ENCODE measurements around the gene NAV1.
"Not testable (repeated sequence)": the region's sequence is repeated elsewhere in the genome, so short reads cannot be mapped to it uniquely, and the experiment has no call there.

NAV1 gene

DNA sequence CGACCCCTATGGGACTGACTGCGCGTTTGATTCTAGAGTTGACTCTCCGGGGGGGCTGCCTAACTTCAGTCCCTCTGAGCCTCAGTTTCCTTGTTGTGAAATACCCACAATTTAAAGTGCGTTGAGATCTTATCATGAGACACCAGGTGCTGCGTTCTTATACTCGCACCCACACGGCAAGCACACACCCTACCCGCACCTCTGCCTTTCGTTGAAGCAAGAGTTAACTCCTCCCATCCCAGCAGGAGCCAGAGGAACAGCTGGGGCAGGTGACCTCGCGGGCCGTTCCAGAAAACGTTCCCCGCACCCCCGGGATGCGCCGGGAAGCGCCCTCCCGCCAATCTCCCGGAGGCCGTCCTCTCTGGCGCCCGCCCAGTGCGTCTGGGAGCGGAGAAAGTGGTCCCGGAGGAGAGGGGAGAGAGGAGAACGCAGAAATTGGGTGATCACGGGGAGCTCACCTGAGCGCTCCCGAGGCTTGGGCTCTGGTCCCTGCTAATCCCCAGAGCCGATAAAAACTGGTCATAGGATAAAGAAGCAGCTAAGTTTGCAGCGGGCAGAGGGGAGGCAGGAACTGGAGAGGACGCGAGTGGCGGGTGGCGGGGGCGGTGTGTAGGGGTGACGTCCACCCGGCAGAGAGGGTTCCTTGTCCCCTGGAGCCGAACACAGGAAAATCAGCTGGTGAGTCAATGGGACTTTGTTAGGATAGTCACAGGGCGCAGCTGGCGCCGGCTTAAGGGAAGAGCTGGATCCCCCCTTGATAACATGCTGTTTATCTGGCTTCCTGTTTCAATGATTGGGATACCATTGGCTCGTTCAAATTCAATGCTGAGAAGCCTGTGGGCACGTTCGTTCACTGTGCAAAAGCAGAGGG lies 869 bp downstream of the NAV1 start:
- no peak for FAIRE-seq
- DNase-seq (ENCODE audit: insufficient read length, low spot score) = peak; percentile 55

DNA sequence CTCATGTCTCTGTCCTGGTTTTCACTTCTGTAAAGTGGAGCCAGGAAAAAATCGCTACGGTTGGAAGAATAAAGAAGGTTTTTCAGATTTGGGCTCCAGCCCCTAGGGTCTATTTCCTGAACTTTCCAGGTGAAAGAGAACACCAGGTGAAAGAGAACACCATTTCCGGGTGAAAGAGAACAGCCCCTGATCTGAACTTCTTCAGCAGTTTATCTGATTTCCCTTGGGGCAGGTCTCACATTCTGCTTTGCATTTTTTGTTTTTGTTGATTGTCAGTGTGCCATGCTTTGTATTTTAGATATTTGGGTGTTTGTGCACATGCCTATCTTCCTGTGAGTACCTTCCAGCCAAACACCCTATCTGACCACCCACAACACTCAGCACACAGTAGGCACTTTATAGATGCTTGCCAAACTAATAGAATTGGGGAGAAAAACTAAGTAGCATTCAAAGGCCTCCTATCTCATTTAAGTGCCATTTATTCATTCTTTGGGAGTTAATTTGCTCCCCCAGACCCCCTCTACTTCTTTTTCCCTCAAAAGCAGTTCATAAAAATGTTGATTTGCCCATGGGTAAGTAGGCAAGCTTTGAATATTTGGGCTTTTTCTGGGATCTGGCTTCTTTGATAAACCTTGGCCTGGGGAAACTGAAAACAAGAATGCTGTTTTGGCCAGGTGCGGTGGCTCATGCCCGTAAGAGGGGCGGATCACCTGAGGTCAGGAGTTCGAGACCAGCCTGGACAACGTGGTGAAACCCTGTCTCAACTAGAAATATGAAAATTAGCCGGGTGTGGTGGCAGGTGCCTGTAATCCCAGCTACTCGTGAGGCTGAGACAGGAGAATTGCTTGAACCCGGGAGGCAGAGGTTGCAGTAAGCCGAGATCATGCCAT lies 2.2 kb downstream of the NAV1 start:
- TF ChIP-seq POLR2A (IDR thresholded peaks at IDR 0.05; ENCODE audit: low read depth, low read length) = no peak
- FAIRE-seq (no peak), DNase-seq (ENCODE audit: insufficient read length, low spot score) (no peak)

More for the DNA sequence above, 869 bp downstream of the NAV1 start:
- TF ChIP-seq POLR2A (IDR thresholded peaks at IDR 0.05; ENCODE audit: low read depth, low read length) = no peak

DNA sequence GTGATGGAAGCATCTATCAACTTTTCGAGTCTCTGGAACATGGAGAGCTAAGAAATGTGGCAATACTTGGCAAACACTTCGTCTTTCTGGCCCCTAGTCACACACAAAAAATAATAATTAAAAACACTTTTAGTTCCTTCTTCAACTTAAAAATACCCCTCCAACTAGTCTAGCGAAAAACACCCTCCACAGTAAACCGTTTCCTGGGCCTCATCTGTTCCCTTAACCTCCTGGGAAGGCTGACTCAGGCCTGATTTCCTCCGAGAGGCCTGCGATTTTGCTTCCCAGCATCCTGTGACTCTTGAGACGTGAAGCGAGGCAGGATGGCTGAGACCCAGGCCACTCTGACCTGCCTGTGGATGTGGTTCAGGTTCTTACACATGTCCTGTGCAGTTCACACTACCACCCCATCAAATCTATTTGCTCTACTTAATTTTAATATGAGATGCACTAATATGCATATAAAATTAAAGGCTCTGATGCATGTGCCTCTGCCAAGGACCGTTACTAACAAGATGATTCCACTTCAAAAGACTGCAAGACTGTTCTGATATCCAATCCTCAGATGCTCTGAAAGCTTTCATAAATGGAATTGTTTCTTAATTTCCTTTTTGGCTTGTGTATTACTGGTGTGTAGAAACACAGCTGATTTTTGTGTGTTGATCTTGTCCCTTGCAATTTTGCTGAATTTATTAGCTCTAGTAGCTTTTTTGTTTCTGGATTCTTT lies 3.5 kb downstream of the NAV1 start:
- FAIRE-seq (no peak), DNase-seq (ENCODE audit: insufficient read length, low spot score) (peak; percentile 54)
- no peak; the same call in 1 of the 2 replicates for TF ChIP-seq POLR2A (IDR thresholded peaks at IDR 0.05; ENCODE audit: low read depth, low read length)

DNA sequence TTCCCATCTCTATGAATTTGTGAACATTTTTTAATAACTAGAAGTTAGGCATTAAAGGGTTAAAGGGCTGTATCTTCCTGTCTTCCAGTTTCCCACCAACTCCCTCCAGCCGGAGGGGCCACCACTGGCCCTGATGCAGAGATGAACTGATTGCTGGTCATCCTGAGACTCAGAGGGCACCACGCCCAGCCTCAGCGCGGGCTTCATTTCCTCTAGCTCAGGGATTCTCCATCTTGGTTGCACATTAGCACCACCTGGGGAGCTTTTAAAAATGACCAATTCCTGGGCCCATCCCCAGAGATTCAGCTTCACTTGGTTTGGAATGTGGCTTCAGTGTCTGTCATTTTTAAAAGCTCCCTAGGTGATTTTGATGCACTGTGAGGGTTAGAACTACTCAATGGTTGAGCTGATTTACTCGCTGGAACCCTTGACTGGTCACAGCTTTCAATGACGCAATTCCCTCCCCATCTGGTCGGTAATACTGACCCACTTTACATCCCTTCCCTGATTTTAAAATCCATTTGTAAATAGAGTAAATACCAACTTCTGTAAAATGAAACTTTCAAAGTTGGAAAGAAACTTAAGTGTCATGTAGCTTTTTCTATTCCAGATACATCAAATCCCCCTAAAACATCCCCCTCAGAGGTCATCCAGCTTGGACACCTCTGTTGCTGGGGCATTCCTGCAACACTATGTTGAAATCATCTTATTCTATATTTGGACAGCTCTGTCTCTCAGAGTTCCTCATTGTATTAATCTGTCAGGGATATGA lies 5.1 kb downstream of the NAV1 start:
- FAIRE-seq = no peak
- DNase-seq (ENCODE audit: insufficient read length, low spot score) = no peak
- TF ChIP-seq POLR2A (IDR thresholded peaks at IDR 0.05; ENCODE audit: low read depth, low read length) = no peak

DNA sequence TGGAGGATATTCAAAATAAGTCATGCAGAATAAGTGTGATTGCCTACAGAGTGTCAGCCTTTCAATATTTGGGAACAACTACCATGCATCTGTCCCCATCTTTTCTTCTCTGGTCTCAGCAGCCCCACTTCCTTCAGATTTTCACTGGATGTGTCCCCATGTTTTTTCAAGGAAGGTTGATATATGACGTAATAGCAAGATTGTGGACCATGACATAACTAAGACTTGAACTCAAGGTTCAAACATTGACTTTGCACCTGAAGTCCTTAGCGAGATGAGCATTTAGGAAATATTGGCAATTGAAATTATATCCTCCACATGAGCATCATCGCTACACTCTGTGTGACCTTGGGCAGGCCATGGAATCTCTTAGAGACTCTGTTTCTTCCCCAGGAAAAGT lies 5.8 kb downstream of the NAV1 start:
- FAIRE-seq = no peak
- no peak for TF ChIP-seq POLR2A (IDR thresholded peaks at IDR 0.05; ENCODE audit: low read depth, low read length)
- no peak for DNase-seq (ENCODE audit: insufficient read length, low spot score)

DNA sequence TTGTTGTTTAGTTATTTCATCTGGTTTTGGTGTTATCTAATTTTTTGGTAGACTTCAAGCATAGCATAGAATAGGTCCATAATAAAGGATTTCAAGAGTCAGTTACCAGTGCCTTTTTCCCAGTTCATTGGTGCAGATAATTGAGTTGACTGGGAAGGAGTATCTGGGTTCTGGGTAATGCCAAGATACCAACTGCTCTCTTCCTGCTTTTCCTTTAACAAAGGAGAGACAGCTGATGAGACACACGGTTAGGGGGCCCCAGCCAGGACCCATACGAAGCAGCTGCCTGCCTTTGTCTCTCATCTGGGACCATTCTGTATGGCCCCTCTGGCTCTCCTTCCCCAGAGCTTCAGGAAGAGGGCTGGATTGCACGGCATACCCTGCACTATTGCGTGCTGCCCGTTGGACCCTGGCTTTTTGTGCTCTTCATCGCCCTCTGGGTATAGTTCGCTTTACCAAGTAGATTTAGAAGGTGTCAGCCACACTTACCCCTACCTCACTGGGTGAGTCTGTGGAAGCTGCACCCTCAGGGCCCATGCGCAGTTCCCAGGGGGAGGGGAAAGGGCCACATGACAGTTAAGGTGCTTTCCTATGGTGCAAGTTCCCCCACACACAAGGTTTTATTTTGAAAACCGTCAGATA lies 7.0 kb downstream of the NAV1 start:
- FAIRE-seq (no peak), DNase-seq (ENCODE audit: insufficient read length, low spot score) (no peak)
- TF ChIP-seq POLR2A (IDR thresholded peaks at IDR 0.05; ENCODE audit: low read depth, low read length) = no peak

DNA sequence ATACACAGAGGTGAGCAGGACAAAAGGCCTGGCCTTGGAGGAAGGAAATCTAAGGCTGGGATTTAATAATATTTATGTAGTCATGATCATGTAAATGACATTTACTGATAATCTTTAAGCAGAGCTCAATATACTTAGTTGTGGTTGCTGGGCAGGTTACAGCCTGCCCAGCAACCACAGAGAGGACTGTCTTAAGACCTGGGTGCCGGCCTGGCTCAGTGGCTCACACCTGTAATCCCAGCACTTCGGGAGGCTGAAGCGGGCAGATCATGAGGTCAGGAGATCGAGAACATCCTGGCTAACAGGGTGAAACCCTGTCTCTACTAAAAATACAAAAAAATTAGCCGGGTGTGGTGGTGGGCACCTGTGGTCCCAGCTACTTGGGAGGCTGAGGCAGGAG lies 10.6 kb downstream of the NAV1 start:
- not testable (repeated sequence) for FAIRE-seq

DNA sequence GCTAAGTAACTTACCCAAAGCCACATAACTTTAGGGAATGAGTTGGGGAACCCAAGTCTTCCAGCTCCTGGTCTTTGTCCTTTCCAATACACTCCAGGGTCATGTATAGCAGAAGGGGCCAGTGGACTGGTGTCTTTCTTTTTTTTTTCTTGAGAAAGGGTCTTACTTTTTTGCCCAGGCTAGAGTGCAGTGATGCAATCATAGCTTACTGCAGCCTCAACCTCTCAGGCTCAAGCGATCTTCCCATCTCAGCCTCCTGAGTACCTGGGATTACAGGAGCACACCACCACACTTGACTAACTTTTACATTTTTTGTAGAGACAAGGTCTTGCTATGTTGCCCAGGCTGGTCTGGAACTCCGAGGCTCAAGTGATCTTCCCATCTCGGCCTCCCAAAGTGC lies 12.2 kb downstream of the NAV1 start:
- FAIRE-seq (no peak), DNase-seq (ENCODE audit: insufficient read length, low spot score) (no peak)
- no peak for TF ChIP-seq POLR2A (IDR thresholded peaks at IDR 0.05; ENCODE audit: low read depth, low read length)

More for the DNA sequence above, 10.6 kb downstream of the NAV1 start:
- DNase-seq (ENCODE audit: insufficient read length, low spot score) = not testable (repeated sequence)

DNA sequence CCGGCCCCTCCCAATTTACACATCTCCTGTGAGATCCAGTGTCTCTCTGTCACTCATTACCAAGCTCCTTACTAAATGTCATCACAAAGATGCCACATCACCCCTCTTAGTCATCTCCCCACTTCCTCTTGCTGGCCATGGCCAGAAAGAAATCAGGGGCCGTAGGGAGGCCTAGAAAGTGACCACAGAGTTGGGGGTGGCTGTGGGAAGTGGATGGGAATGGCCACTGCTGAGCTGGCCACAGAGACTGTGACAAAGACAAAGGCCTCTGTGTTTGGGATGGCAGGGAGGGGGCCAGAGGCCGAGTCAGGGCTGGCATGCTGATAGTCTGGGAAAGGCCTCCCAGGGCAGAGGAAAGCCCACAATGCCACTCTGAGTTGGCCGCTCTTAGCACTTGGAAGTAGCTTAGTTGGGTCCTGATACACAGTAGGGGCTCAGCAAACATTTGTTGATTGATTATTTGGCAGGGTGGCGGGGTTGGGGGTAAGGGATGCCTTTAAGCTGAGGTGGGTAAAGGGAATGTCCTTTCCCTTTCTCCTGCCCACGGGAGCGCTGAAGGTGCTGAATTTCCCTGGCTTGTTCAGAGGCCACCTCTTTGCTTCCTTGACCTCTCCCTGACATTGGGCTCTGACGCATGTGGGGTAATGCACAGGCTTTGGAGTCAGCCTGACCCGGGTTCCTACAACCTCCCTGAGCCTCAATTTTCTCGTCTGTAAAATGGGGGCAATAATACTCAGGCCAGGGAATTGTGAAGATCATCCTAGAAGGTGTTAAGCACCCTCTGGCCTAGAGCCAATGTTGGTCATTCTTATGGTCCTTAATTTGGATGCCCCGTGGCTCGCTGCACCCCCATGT lies 13.2 kb downstream of the NAV1 start:
- FAIRE-seq (peak; percentile 61), DNase-seq (ENCODE audit: insufficient read length, low spot score) (peak; percentile 62)
- TF ChIP-seq POLR2A (IDR thresholded peaks at IDR 0.05; ENCODE audit: low read depth, low read length) = 0 out of 2 replicates have a peak, but pooled peaks have one; percentile 28

DNA sequence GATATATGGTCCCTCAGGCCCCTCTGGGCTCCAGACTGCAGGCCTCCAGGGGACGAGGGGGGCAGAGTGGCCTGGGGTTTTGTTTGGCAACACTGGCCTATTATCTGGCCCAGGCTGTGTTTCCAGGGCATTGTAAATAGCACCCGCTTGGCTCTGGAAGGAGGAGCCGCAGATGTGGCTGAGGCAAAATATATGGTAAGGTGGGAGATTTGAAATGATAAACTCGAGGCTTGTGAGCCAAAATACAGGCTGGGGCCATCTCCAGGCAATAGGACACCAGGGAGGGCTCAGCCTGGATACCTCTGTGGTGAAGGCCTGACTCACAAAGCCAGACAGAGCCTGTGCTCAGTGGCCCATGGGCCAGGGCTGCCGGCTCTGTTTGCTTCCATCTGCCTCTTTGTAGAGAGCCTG lies 14.0 kb downstream of the NAV1 start:
- no peak for TF ChIP-seq POLR2A (IDR thresholded peaks at IDR 0.05; ENCODE audit: low read depth, low read length)
- FAIRE-seq (no peak), DNase-seq (ENCODE audit: insufficient read length, low spot score) (no peak)

DNA sequence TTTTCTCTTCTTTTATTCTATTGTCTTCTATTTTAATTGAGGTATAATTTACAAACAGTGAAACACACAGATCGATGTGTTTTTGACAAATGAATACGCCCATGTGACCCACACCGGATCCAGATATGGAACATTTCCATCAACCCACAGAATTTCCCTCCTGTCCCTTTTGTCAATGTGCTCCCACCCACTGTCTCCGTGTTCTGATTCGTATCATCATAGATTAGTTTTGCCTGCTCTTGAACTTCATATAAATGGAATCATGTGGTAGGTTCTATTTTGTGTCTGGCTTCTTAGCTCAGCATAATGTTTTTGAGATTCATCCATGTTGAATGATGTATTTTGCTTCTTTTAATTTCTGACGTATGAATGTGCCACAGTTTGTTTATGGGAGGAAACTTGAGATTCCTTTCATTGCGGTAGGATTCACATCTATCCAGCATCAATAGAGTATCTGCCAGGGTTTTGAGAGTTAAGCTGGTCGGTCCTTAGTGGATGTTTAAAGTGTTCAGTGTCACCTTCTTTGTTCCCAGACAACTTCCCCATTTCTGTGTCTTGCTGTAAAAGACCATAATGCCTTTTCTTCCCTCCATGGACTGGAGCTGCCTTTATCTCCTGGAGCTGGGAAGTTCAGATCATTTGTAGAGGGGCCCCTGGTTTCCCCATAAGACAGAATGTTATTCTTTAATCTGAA lies 14.7 kb downstream of the NAV1 start:
- DNase-seq (ENCODE audit: insufficient read length, low spot score) = no peak
- no peak for TF ChIP-seq POLR2A (IDR thresholded peaks at IDR 0.05; ENCODE audit: low read depth, low read length)
- FAIRE-seq = no peak

All from H54 (cell line).